HCT116 (cell line): ENCODE results near the gene CXCL5. TPM values are rescaled to one million over a fixed set of nuclear protein-coding genes. Genes with fewer than 3 reads are reported as not detected.

Source experiments
- ATAC-seq: fragments of 200-7000 bp; cut with Tn5 transposase; 2 replicates; pipeline ENCODE4 v1.9.1; 2020; ENCODE audit warnings: mild to moderate bottlenecking, moderate library complexity
- BruUV-seq: library from RNA; stranded (reverse); fragments of 400-500 nt; replicated peaks from 2 replicates; lab custom pipeline; 2021; lab: Mats Ljungman, UMichigan
- CTCF ChIA-PET: fragments of 300-600 bp; sonication (Branson Sonifier 250); formaldehyde crosslinking; loops from one replicate; lab custom pipeline; 2021; ENCODE audit warnings: antibody characterized with exemption; lab: Charles Lee
- POLR2A ChIA-PET: fragments of 300-600, 350-600 bp; sonication (Branson Sonifier 250); formaldehyde crosslinking; loops from one replicate; lab custom pipeline; 2021; ENCODE audit warnings: antibody characterized with exemption; lab: Charles Lee
- RAD21 ChIA-PET, 2 experiments: fragments of 300-600 bp; sonication (Branson Sonifier 250); formaldehyde crosslinking; loops; one replicate each; lab custom pipeline; 2023; ENCODE audit warnings: low total read pairs in 2 of 2; ENCODE audit not compliant: uncharacterized antibody in 2 of 2, unreplicated experiment in 2 of 2, low non-redundant PET in 1 of 2; lab: Charles Lee
- DNase-seq: peaks from one replicate; pipeline ENCODE4 v3.0.0-alpha.2; 2010; ENCODE audit warnings: low read depth, low spot score
- H2AFZ ChIP-seq: fragments of 200-600 bp; shearing (Covaris generic), sonication (generic); 2 replicates; pipeline ENCODE4 v1.6.1; 2017; ENCODE audit warnings: low read depth, mixed run types, mixed read lengths, antibody characterized with exemption, low read length; ENCODE audit not compliant: poor library complexity, severe bottlenecking
- H3K27ac ChIP-seq: 2 replicates; pipeline ENCODE4 v1.5.1; 2012; ENCODE audit warnings: low read depth, low read length
- H3K27me3 ChIP-seq: fragments of 200-600 bp; sonication (generic); 2 replicates; pipeline ENCODE4 v1.6.1; 2016; ENCODE audit warnings: mixed run types, low read length, mixed read lengths; ENCODE audit not compliant: insufficient read depth
- H3K36me3 ChIP-seq, 2 experiments: fragments of 200-500 bp in 1 of 2; fragments of 200-600 bp in 1 of 2; sonication (Bioruptor generic) in 1 of 2; sonication (generic) in 1 of 2; 2 replicates each; pipeline versions ENCODE4 v1.5.1 to v1.6.1; 2014 to 2016; ENCODE audit warnings: low read length in 2 of 2, inconsistent platforms in 1 of 2, mixed read lengths in 1 of 2, mixed run types in 1 of 2; ENCODE audit not compliant: insufficient read depth in 2 of 2, control insufficient read depth in 1 of 2
- H3K4me1 ChIP-seq, 2 experiments: fragments of 200-600 bp in 1 of 2; sonication (generic) in 1 of 2; 2 replicates each; pipeline versions ENCODE4 v1.5.1 to v1.6.1; 2012 to 2017; ENCODE audit warnings: low read length in 2 of 2, inconsistent platforms in 1 of 2, mild to moderate bottlenecking in 1 of 2, mixed read lengths in 1 of 2, mixed run types in 1 of 2, moderate library complexity in 1 of 2; ENCODE audit not compliant: insufficient read depth in 2 of 2, control insufficient read depth in 1 of 2
- H3K4me2 ChIP-seq: fragments of 200-600 bp; sonication (generic); 2 replicates; pipeline ENCODE4 v1.6.1; 2017; ENCODE audit warnings: mixed run types, low read length, mixed read lengths
- H3K4me3 ChIP-seq, 2 experiments: fragments of 200-600 bp in 1 of 2; sonication (generic) in 1 of 2; replicated peaks in 1 of 2; 2 replicates each; pipeline ENCODE4 v1.5.1; 2011 to 2016; ENCODE audit warnings: low read length in 2 of 2, control low read depth in 1 of 2, low read depth in 1 of 2, mild to moderate bottlenecking in 1 of 2, mixed read lengths in 1 of 2, mixed run types in 1 of 2
- H3K79me2 ChIP-seq: fragments of 200-600 bp; sonication (generic); 2 replicates; pipeline ENCODE4 v1.6.1; 2017; ENCODE audit warnings: mild to moderate bottlenecking, mixed run types, low read length, moderate library complexity, mixed read lengths; ENCODE audit not compliant: insufficient read depth
- H3K9ac ChIP-seq: fragments of 200-600 bp; sonication (generic); 2 replicates; pipeline ENCODE4 v1.6.1; 2016; ENCODE audit warnings: low read length, mixed read lengths
- H3K9me2 ChIP-seq: fragments of 200-600 bp; sonication (generic), shearing (Covaris generic); 2 replicates; pipeline ENCODE4 v1.6.1; 2017; ENCODE audit warnings: mixed run types, mild to moderate bottlenecking, moderate library complexity; ENCODE audit not compliant: insufficient read depth
- H3K9me3 ChIP-seq, 2 experiments: fragments of 200-500 bp in 1 of 2; fragments of 200-600 bp in 1 of 2; sonication (Bioruptor generic) in 1 of 2; sonication (generic) in 1 of 2; 2 replicates each; pipeline ENCODE4 v1.6.1; 2014 to 2017; ENCODE audit warnings: low read length in 2 of 2, mixed read lengths in 2 of 2, inconsistent platforms in 1 of 2, low read depth in 1 of 2, mild to moderate bottlenecking in 1 of 2, mixed run types in 1 of 2, moderate library complexity in 1 of 2; ENCODE audit not compliant: control insufficient read depth in 1 of 2, insufficient read depth in 1 of 2
- H4K20me1 ChIP-seq: fragments of 200-600 bp; sonication (generic), shearing (Covaris generic); 2 replicates; pipeline ENCODE4 v1.6.1; 2017; ENCODE audit warnings: mixed run types, mild to moderate bottlenecking, moderate library complexity; ENCODE audit not compliant: insufficient read depth
- EGR1 ChIP-seq: IDR thresholded peaks from 2 replicates; pipeline ENCODE4 v1.6.1; 2012; ENCODE audit warnings: low read depth
- POLR2A ChIP-seq: IDR thresholded peaks from 2 replicates; pipeline ENCODE4 v1.7.0; 2011; ENCODE audit warnings: borderline replicate concordance; ENCODE audit not compliant: insufficient read depth, insufficient read length; ENCODE audit errors: extremely low read depth
- SIN3A ChIP-seq: IDR thresholded peaks from 2 replicates; pipeline ENCODE4 v1.6.1; 2012; ENCODE audit warnings: low read depth
- intact Hi-C: fragments of 100-400 bp; cut with micrococcal nuclease; formaldehyde crosslinking; loops from 2 replicates; pipeline ENCODE4 v1.10.0; 2022
- total RNA-seq: library from RNA; stranded (reverse); gene quantifications from one replicate; pipeline ENCODE4 v1.2.1, GENCODE V29; 2021; ENCODE audit not compliant: unreplicated experiment
- TF ChIP-seq, protein P1 (sequence below): IDR thresholded peaks from 2 replicates; pipeline ENCODE4 v1.6.1; 2011; ENCODE audit warnings: mild to moderate bottlenecking, low read length, moderate library complexity; ENCODE audit not compliant: insufficient replicate concordance; ENCODE audit errors: extremely low read depth

The CXCL5 gene
- total RNA-seq, 1 experiment from 2014 or later = not detected

DNA sequence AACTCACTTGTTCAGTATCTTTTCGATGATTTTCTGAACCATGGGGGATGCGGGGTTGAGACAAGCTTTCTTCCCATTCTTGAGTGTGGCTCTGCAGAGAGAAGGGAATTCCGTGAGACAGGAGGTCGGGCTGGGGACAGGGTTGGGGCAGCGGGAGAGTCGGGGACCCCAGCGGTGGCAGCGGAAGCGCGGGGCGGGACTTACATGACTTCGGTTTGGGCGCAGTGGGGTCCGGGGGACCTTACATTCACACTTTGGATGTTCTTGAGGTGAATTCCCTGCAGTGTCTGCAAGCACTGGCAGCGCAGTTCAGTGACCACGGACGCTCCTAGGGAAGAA is 39.6 kb upstream of the CXCL5 start:
- Histone ChIP-seq H3K4me2 (peak overlapping the region; percentile 95), H3K9me3 (no peaks in the 10 kb centered on the region), H3K79me2 (no peaks in the 10 kb centered on the region), H3K27me3 (no peaks in the 10 kb centered on the region), H3K9me2 (no peaks in the 10 kb centered on the region), H2AFZ (peak overlapping the region; percentile 63), H3K4me3 (peak overlapping the region; percentile 73 to 78), H3K27ac (peak overlapping the region; percentile 44; the same call in 1 of the 2 replicates), H3K4me1 (peaks cover 0 to 12% of the 10 kb centered on the region in 2 experiments; a peak in 2 of 4 replicates), H3K9ac (peak overlapping the region; percentile 61), H4K20me1 (no peaks in the 10 kb centered on the region), H3K36me3 (no peaks in the 10 kb centered on the region)
- DNase-seq (no peak), ATAC-seq (peak; percentile 49)
- CTCF ChIA-PET = interaction anchor here (0.8 to 1.7 kb wide), 8 partner anchors 18 to 170 kb away, joined by 3 to 10 read pairs (median 4); no protein-coding TSS in a partner anchor
- TF ChIP-seq EGR1 = no peak
- no peak for TF ChIP-seq POLR2A
- no peak for TF ChIP-seq SIN3A
- TF ChIP-seq, protein P1, sequence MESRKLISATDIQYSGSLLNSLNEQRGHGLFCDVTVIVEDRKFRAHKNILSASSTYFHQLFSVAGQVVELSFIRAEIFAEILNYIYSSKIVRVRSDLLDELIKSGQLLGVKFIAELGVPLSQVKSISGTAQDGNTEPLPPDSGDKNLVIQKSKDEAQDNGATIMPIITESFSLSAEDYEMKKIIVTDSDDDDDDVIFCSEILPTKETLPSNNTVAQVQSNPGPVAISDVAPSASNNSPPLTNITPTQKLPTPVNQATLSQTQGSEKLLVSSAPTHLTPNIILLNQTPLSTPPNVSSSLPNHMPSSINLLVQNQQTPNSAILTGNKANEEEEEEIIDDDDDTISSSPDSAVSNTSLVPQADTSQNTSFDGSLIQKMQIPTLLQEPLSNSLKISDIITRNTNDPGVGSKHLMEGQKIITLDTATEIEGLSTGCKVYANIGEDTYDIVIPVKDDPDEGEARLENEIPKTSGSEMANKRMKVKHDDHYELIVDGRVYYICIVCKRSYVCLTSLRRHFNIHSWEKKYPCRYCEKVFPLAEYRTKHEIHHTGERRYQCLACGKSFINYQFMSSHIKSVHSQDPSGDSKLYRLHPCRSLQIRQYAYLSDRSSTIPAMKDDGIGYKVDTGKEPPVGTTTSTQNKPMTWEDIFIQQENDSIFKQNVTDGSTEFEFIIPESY = no peak
- intact Hi-C loops = loop anchor here (2.0 to 10.0 kb wide), 4 partner anchors 97 to 363 kb away; no protein-coding TSS in a partner anchor
- RAD21 ChIA-PET = no interaction called here
- no TSS peak for BruUV-seq
- POLR2A ChIA-PET = interaction anchor here (2.0 kb wide), 1 partner anchor 71 kb away, joined by 6 read pairs; no protein-coding TSS in a partner anchor
